Heart left ventricle (tissue), 13 donors: Measurements from ENCODE around the gene C4orf54.

Experiments
- CTCF ChIP-seq, 12 donors: fragments of 200-600 bp; sonication (generic) in 4 of 12; IDR thresholded peaks; one replicate each; pipeline versions ENCODE4 v1.5.0 to v1.8.0; 2018 to 2022; ENCODE audit warnings: antibody characterized with exemption in 12 of 12, mild to moderate bottlenecking in 5 of 12
- POLR2A ChIP-seq, 2 donors: fragments of 450-650 bp; IDR thresholded peaks; one replicate each; pipeline ENCODE4 v1.6.1; 2017; ENCODE audit warnings: antibody characterized with exemption in 2 of 2, mild to moderate bottlenecking in 2 of 2, moderate library complexity in 2 of 2
- donor health status: ischemic (EF 13 %, LVEDD 7.1; RV severe dilation, severe dysfunction).
- donor health status: DM: no; HTN: yes; CAD: no.
- donor health status: DM: no; HTN: no; CAD: no.
- donor health status: ischemic (EF 25% LVEDD 6.9; RV normal size, moderate dysfunction).
- donor health status: ischemic (EF 25% LVEDD 5.7; RV mildly dilated, moderate dysfunction).
- donor health status: ischemic (EF 35%, LVEDD 5.7; RV mildly dilated, moderate dysfunction).
- donor health status: nonischemic (EF 11% LVEDD 7.7; RV severe dilation, severe dysfunction).
- donor health status: DM: yes; HTN: yes; CAD: no.
- donor health status: PGD.
- donor health status: ischemic (EF 29% LVEDD 5.4; RV normal size, mild dysfunction).
- donor health status: nonischemic (EF 23%, LVEDD 6.1; RV moderate dilation, normal function).

- TF ChIP-seq CTCF (IDR thresholded peaks at IDR 0.05), result no peak
- TF ChIP-seq POLR2A (IDR thresholded peaks at IDR 0.05), result no peak
These were observed 29.5 kb upstream of the C4orf54 start for GRCh38 chr4:99687120-99687519.
